Kidney (tissue), 14 donors: ENCODE results near the gene YWHAH. TPM values are rescaled to one million over a fixed set of nuclear protein-coding genes. Genes with fewer than 3 reads are reported as not detected.

ENCODE experiments used
- DNase-seq, 5 donors: peaks; one replicate each; pipeline ENCODE4 v3.0.0-alpha.2; 2013 to 2020
- FAIRE-seq: peaks from 2 replicates; lab custom pipeline; 2012; peaks lifted over from hg19 to GRCh38; lab: Jason Lieb, UNC
- H3K27ac ChIP-seq, 2 donors: one replicate each; pipeline ENCODE4 v1.7.0; 2013; ENCODE audit warnings: low read depth in 2 of 2, low read length in 2 of 2, inconsistent platforms in 1 of 2
- H3K27me3 ChIP-seq: one replicate; pipeline ENCODE4 v1.7.1; 2013; ENCODE audit warnings: low read length, inconsistent platforms; ENCODE audit not compliant: control insufficient read depth, insufficient read depth
- H3K36me3 ChIP-seq, 3 donors: one replicate each; pipeline versions ENCODE4 v1.7.0 to v1.7.1; 2013; ENCODE audit warnings: low read length in 3 of 3, control low read depth in 1 of 3, inconsistent platforms in 1 of 3; ENCODE audit not compliant: insufficient read depth in 3 of 3, control insufficient read depth in 2 of 3
- H3K4me1 ChIP-seq, 3 donors: one replicate each; pipeline versions ENCODE4 v1.7.0 to v1.7.1; 2013; ENCODE audit warnings: low read length in 3 of 3, inconsistent platforms in 1 of 3, low read depth in 1 of 3; ENCODE audit not compliant: control insufficient read depth in 2 of 3, insufficient read depth in 2 of 3
- H3K4me3 ChIP-seq, 3 donors: one replicate each; pipeline versions ENCODE4 v1.7.0 to v1.8.1; 2013; ENCODE audit warnings: low read length in 3 of 3, control low read depth in 1 of 3, inconsistent platforms in 1 of 3
- H3K9ac ChIP-seq, 3 donors: one replicate each; pipeline versions ENCODE4 v1.7.0 to v1.7.1; 2013; ENCODE audit warnings: low read length in 3 of 3, control low read depth in 1 of 3, inconsistent platforms in 1 of 3
- H3K9me3 ChIP-seq, 3 donors: one replicate each; pipeline versions ENCODE4 v1.7.0 to v1.7.1; 2013; ENCODE audit warnings: low read length in 3 of 3, control low read depth in 1 of 3, inconsistent platforms in 1 of 3; ENCODE audit not compliant: control insufficient read depth in 2 of 3, insufficient read depth in 1 of 3
- intact Hi-C: fragments of 100-400 bp; cut with DNase I; formaldehyde crosslinking; loops from one replicate; pipeline ENCODE4 v1.11.1; 2022
- polyA plus RNA-seq: library from polyadenylated mRNA; stranded (reverse); fragments of 350-450 nt; fragmentation: Illumina TruSeq; extraction: RNeasy Lipid Tissue Mini Kit (QIAGEN cat#74804); gene quantifications from one replicate; pipeline ENCODE4 v1.2.3, GENCODE V29; 2014; ENCODE audit warnings: low read depth, low replicate concordance; ENCODE audit not compliant: insufficient read depth
- total RNA-seq: library from RNA; stranded (reverse); fragmentation: NEBNext Ultra II Directional; extraction: Animal tissue kit (Norgen Biotek cat#: 25700); gene quantifications from one replicate; pipeline ENCODE4 v1.2.1, GENCODE V29; 2021
- TF ChIP-seq, protein P1 (sequence below): IDR thresholded peaks from 3 replicates; pipeline ENCODE4 v1.5.1; 2012; ENCODE audit warnings: mild to moderate bottlenecking, moderate library complexity, borderline replicate concordance; ENCODE audit not compliant: insufficient read depth; ENCODE audit errors: extremely low read depth
- donor health status: control.
- donor health status: control.
- donor health status: control.
- donor health status: control.
- donor health status: control.
- donor health status: DM: yes; HTN: yes; CAD: no.
- donor health status: Normal renal cell carcinoma (clear cell type).

The YWHAH gene
- total and polyA plus RNA-seq, 2 donors from 2014 or later: 82.0 to 274 TPM

DNA sequence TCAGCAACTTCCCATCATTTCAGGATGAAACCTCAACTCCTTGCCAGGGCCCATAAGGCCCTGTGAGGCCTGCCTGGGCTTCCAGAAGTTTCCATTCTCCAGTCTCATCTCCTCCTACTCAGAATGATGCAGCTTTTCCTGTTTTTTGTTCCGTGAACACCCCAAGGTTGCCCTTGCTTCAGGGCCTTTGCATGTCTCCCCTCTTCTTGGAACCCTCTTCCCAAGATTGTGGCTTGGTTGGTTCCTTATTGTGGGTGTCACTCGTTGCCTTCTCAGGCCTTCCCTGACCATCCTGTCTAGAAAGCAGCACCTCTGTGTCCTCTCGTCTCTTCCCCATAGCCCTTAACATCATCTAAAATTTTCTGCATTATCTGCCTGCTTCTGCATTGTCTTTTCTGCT lies 23.2 kb upstream of the YWHAH start:
- intact Hi-C loops: no loop called here
- Histone ChIP-seq H3K36me3 (no peaks in the 10 kb centered on the region), H3K27me3 (no peaks in the 10 kb centered on the region), H3K9ac (no peak overlapping the region), H3K27ac (no peak overlapping the region), H3K4me1 (peaks cover 0 to 3% (median 0%) of the 10 kb centered on the region in 3 donors), H3K4me3 (no peak overlapping the region), H3K9me3 (no peaks in the 10 kb centered on the region)
- FAIRE-seq: no peak
- no peak for DNase-seq
- TF ChIP-seq, protein P1, sequence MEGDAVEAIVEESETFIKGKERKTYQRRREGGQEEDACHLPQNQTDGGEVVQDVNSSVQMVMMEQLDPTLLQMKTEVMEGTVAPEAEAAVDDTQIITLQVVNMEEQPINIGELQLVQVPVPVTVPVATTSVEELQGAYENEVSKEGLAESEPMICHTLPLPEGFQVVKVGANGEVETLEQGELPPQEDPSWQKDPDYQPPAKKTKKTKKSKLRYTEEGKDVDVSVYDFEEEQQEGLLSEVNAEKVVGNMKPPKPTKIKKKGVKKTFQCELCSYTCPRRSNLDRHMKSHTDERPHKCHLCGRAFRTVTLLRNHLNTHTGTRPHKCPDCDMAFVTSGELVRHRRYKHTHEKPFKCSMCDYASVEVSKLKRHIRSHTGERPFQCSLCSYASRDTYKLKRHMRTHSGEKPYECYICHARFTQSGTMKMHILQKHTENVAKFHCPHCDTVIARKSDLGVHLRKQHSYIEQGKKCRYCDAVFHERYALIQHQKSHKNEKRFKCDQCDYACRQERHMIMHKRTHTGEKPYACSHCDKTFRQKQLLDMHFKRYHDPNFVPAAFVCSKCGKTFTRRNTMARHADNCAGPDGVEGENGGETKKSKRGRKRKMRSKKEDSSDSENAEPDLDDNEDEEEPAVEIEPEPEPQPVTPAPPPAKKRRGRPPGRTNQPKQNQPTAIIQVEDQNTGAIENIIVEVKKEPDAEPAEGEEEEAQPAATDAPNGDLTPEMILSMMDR: no peak

GRCh38 chr22:31922534-31922933 lies 21.8 kb upstream of the YWHAH start:
- no peak overlapping the region for H3K27ac ChIP-seq

DNA sequence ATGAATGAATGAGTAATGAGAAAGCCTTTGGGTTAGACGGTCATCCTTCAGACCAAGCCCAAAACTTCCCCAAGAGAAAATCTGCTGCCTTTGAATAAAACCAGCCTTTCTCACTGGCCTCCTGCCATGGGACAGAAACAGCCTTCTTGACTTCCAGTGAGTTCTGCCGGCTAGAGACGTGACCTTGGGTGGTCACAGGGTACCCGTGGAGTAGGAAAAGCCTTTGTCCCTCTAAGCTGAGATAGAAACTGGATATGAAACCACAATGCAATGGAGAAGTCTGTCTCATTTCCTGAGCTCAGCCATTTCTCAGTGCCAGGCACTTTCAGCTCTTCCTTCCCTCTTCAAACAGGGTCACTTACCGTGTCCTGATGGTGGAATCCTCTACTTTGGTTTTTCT lies 21.2 kb upstream of the YWHAH start:
- TF ChIP-seq, protein P1: no peak
- no peak overlapping the region for H3K9ac ChIP-seq
- FAIRE-seq (no peak), DNase-seq (peak in 1 of 5 donors; percentile 51)
- no peak overlapping the region for H3K4me3 ChIP-seq
- no peaks in the 10 kb centered on the region for H3K36me3 ChIP-seq
- no peak overlapping the region for H3K27ac ChIP-seq
- intact Hi-C loops: no loop called here
- no peaks in the 10 kb centered on the region for H3K27me3 ChIP-seq
- no peaks in the 10 kb centered on the region for H3K9me3 ChIP-seq
- peaks cover 0 to 3% (median 0%) of the 10 kb centered on the region in 3 donors for H3K4me1 ChIP-seq

More at GRCh38 chr22:31922534-31922933, 21.8 kb upstream of the YWHAH start:
- FAIRE-seq: no peak
- no peak for DNase-seq
- intact Hi-C loops: no loop called here
- Histone ChIP-seq H3K9ac (no peak overlapping the region), H3K4me3 (no peak overlapping the region), H3K27me3 (no peaks in the 10 kb centered on the region), H3K4me1 (peaks cover 0 to 3% (median 0%) of the 10 kb centered on the region in 3 donors), H3K36me3 (no peaks in the 10 kb centered on the region), H3K9me3 (no peaks in the 10 kb centered on the region)
- TF ChIP-seq, protein P1: no peak

DNA sequence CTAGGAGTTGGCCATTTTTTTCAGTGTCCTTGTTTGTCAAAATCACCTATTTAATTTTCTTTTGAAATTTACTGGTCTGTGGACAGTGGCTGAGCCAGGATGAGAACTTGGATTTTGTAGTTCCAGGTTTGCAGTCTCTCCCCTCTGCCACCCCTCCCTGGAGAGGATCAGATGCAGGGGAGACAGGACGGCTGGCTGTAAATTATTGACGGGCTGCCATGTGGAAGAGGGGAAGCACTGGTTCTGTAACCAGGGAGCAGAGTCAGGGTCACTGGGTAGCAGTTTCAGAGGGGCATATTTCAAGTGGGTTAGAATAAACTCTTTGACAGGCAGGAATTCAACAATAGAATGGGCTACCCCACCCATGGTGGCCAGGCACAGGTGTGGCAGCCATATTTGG lies 20.6 kb upstream of the YWHAH start:
- TF ChIP-seq, protein P1: no peak
- DNase-seq (peak in 4 of 5 donors; percentile 78 to 92 (median 88)), FAIRE-seq (no peak)
- H3K4me3 ChIP-seq: no peak overlapping the region
- no peaks in the 10 kb centered on the region for H3K9me3 ChIP-seq
- H3K27me3 ChIP-seq: no peaks in the 10 kb centered on the region
- H3K4me1 ChIP-seq: peaks cover 0 to 3% (median 0%) of the 10 kb centered on the region in 3 donors
- H3K9ac ChIP-seq: no peak overlapping the region
- H3K36me3 ChIP-seq: no peaks in the 10 kb centered on the region
- intact Hi-C loops: no loop called here
- no peak overlapping the region for H3K27ac ChIP-seq
